ENCODE data around the gene SLC25A13. TPM values are rescaled to one million over a fixed set of nuclear protein-coding genes. Genes with fewer than 3 reads are reported as not detected.

Gene SLC25A13
- total RNA-seq, 2 experiments from 2014 or later = 9.1 to 10.7 TPM

GRCh38 chr7:96084881-96085553 is 236.9 kb downstream of the SLC25A13 start:
- peaks cover 20% of the 10 kb centered on the region for H3K27me3 Mint-ChIP-seq
- no peak for ATAC-seq (ENCODE audit: low read depth)
- POLR2A ChIA-PET = no interaction called here

GRCh38 chr7:96080027-96080426 is 241.9 kb downstream of the SLC25A13 start:
- ATAC-seq (ENCODE audit: low read depth) (no peak), DNase-seq (no peak)
- Mint-ChIP-seq H3K27ac (no peak overlapping the region), H3K27me3 (peaks cover 49% of the 10 kb centered on the region), H3K4me1 (peaks cover 9% of the 10 kb centered on the region), H3K36me3 (no peaks in the 10 kb centered on the region), H3K9me3 (no peaks in the 10 kb centered on the region), H3K4me3 (no peak overlapping the region)
- POLR2A ChIA-PET = no interaction called here

More at GRCh38 chr7:96084881-96085553, 236.9 kb downstream of the SLC25A13 start:
- DNase-seq = no peak
- Mint-ChIP-seq H3K9me3 (no peaks in the 10 kb centered on the region), H3K36me3 (no peaks in the 10 kb centered on the region), H3K4me1 (no peaks in the 10 kb centered on the region), H3K27ac (no peak overlapping the region), H3K4me3 (no peak overlapping the region)

- DNase-seq = no peak
- Mint-ChIP-seq H3K4me3 (peak overlapping the region; percentile 82), H3K9me3 (no peaks in the 10 kb centered on the region), H3K36me3 (no peaks in the 10 kb centered on the region), H3K27me3 (peaks cover 52% of the 10 kb centered on the region), H3K4me1 (peaks cover 9% of the 10 kb centered on the region), H3K27ac (no peak overlapping the region)
- POLR2A ChIA-PET = no interaction called here
- ATAC-seq (ENCODE audit: low read depth) = no peak
Observed at GRCh38 chr7:96076350-96076707, 245.6 kb downstream of the SLC25A13 start.

GRCh38 chr7:96075510-96076349 is 246.2 kb downstream of the SLC25A13 start:
- Mint-ChIP-seq H3K4me3 (peak overlapping the region; percentile 82), H3K9me3 (no peaks in the 10 kb centered on the region), H3K4me1 (peaks cover 9% of the 10 kb centered on the region), H3K27me3 (peaks cover 52% of the 10 kb centered on the region), H3K36me3 (no peaks in the 10 kb centered on the region), H3K27ac (no peak overlapping the region)
- POLR2A ChIA-PET = no interaction called here
- DNase-seq (peak; percentile 55), ATAC-seq (ENCODE audit: low read depth) (peak; percentile 89)

GRCh38 chr7:96074871-96075270 is 247.0 kb downstream of the SLC25A13 start:
- Mint-ChIP-seq H3K27ac (no peak overlapping the region), H3K27me3 (peaks cover 52% of the 10 kb centered on the region), H3K9me3 (no peaks in the 10 kb centered on the region), H3K4me3 (no peak overlapping the region), H3K4me1 (peaks cover 9% of the 10 kb centered on the region), H3K36me3 (no peaks in the 10 kb centered on the region)
- DNase-seq (no peak), ATAC-seq (ENCODE audit: low read depth) (no peak)
- POLR2A ChIA-PET = no interaction called here

Small RNA genes lying within 50 kb of the gene (microRNA-seq; reads per million reads assigned to microRNA genes)
- not detected for gene MIR591

Data from activated naive CD8-positive, alpha-beta T cell treated with anti-CD3 and anti-CD28 coated beads, Interleukin-2, amount 10 ng/mL, durations not matched to agents 7 days and 5 days (primary cell).